Fibroblast of lung (primary cell): ENCODE data around the gene TFEC. TPM values are rescaled to one million over a fixed set of nuclear protein-coding genes. Genes with fewer than 3 reads are reported as not detected.

Source experiments
- DNase-seq, 2 donors: peaks; one replicate each; pipeline versions ENCODE4 v3.0.0 to v3.0.0-alpha.2; 2010; ENCODE audit warnings: low read depth in 2 of 2
- H2AFZ ChIP-seq: 2 replicates; pipeline ENCODE4 v1.5.1; 2012; ENCODE audit warnings: low read length, control low read depth, inconsistent platforms
- H3K27ac ChIP-seq: 2 replicates; pipeline ENCODE4 v1.5.1; 2011; ENCODE audit warnings: low read length, control low read depth; ENCODE audit not compliant: insufficient read depth
- H3K27me3 ChIP-seq: 2 replicates; pipeline ENCODE4 v1.5.1; 2011; ENCODE audit warnings: mild to moderate bottlenecking, low read length; ENCODE audit not compliant: control insufficient read depth, insufficient read depth
- H3K36me3 ChIP-seq: 2 replicates; pipeline ENCODE4 v1.5.1; 2011; ENCODE audit warnings: low read length; ENCODE audit not compliant: control insufficient read depth, insufficient read depth
- H3K4me1 ChIP-seq: 2 replicates; pipeline ENCODE4 v1.5.1; 2011; ENCODE audit warnings: low read length; ENCODE audit not compliant: control insufficient read depth, insufficient read depth; ENCODE audit errors: extremely low read depth
- H3K4me2 ChIP-seq: 2 replicates; pipeline ENCODE4 v1.5.1; 2011; ENCODE audit warnings: low read length, control low read depth; ENCODE audit not compliant: insufficient read depth; ENCODE audit errors: extremely low read depth
- H3K4me3 ChIP-seq, 4 experiments: fragments of 200-600 bp in 1 of 4; sonication (generic) in 1 of 4; replicated peaks in 1 of 4; 2 replicates each; pipeline ENCODE4 v1.5.1; 2011 to 2016; ENCODE audit warnings: low read length in 4 of 4, low read depth in 3 of 4, mild to moderate bottlenecking in 3 of 4, control low read depth in 2 of 4, inconsistent platforms in 1 of 4, mixed read lengths in 1 of 4; ENCODE audit not compliant: insufficient read depth in 1 of 4; ENCODE audit errors: control extremely low read depth in 1 of 4
- H3K79me2 ChIP-seq: 2 replicates; pipeline ENCODE4 v1.5.1; 2012; ENCODE audit warnings: mild to moderate bottlenecking, low read length, inconsistent platforms; ENCODE audit not compliant: control insufficient read depth, insufficient read depth
- H3K9ac ChIP-seq: 2 replicates; pipeline ENCODE4 v1.5.1; 2011; ENCODE audit warnings: mild to moderate bottlenecking, low read length, control low read depth; ENCODE audit not compliant: insufficient read depth
- H3K9me3 ChIP-seq: 2 replicates; pipeline ENCODE4 v1.5.1; 2012; ENCODE audit warnings: low read depth, low read length; ENCODE audit not compliant: control insufficient read depth, insufficient read depth
- H4K20me1 ChIP-seq: 2 replicates; pipeline ENCODE4 v1.5.1; 2011; ENCODE audit warnings: low read length; ENCODE audit not compliant: control insufficient read depth, insufficient read depth; ENCODE audit errors: extremely low read depth
- EZH2 ChIP-seq: IDR thresholded peaks from 2 replicates; pipeline ENCODE4 v1.5.1; 2012; ENCODE audit warnings: low read length, control low read depth, mild to moderate bottlenecking; ENCODE audit errors: missing control alignments
- polyA minus RNA-seq: library from RNA; depleted of rRNA, polyadenylated mRNA; stranded (reverse); fragments of >200 nt; gene quantifications from 2 replicates; pipeline ENCODE4 v1.2.3, GENCODE V29; 2011; ENCODE audit warnings: low replicate concordance
- polyA plus RNA-seq, 2 donors: library from polyadenylated mRNA; depleted of rRNA in 1 of 2; stranded (reverse) in 1 of 2; unstranded in 1 of 2; fragments of >200 nt; gene quantifications; 2 replicates each; pipeline ENCODE4 v1.2.1, GENCODE V29; 2011 to 2012; ENCODE audit warnings: missing spikeins in 1 of 2
- total RNA-seq: library from RNA; depleted of rRNA; stranded (reverse); fragments of >200 nt; gene quantifications from 2 replicates; pipeline ENCODE4 v1.2.1, GENCODE V29; 2014
- TF ChIP-seq, protein P1 (sequence below), 2 donors: IDR thresholded peaks in 1 of 2; conservative IDR thresholded peaks in 1 of 2; 1 replicate in 1 of 2; 2 replicates in 1 of 2; pipeline ENCODE4 v1.5.1; 2011 to 2012; ENCODE audit warnings: low read length in 2 of 2, control low read depth in 1 of 2, inconsistent platforms in 1 of 2, low read depth in 1 of 2, mild to moderate bottlenecking in 1 of 2

Gene TFEC, protein sequence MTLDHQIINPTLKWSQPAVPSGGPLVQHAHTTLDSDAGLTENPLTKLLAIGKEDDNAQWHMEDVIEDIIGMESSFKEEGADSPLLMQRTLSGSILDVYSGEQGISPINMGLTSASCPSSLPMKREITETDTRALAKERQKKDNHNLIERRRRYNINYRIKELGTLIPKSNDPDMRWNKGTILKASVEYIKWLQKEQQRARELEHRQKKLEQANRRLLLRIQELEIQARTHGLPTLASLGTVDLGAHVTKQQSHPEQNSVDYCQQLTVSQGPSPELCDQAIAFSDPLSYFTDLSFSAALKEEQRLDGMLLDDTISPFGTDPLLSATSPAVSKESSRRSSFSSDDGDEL
- total RNA-seq (under 0.01 and 0.17 TPM in 2 replicates), polyA plus RNA-seq (0.05 and 0.08 TPM in 2 replicates), polyA minus RNA-seq (not detected in 2 replicates)
- polyA plus RNA-seq (2012), result not detected in 2 replicates

- Histone ChIP-seq H3K36me3 (no peaks in the 10 kb centered on the region), H4K20me1 (no peaks in the 10 kb centered on the region), H3K4me3 (no peak within 1 kb of the TSS), H3K4me1 (no peaks in the 10 kb centered on the region), H2AFZ (no peak within 1 kb of the TSS), H3K9ac (no peak within 1 kb of the TSS), H3K9me3 (no peaks in the 10 kb centered on the region), H3K79me2 (no peaks in the 10 kb centered on the region), H3K27me3 (no peaks in the 10 kb centered on the region), H3K4me2 (no peak within 1 kb of the TSS), H3K27ac (no peak within 1 kb of the TSS)
- DNase-seq, result peak; percentile 27 to 38
- no peak for TF ChIP-seq EZH2
- TF ChIP-seq, protein P1, sequence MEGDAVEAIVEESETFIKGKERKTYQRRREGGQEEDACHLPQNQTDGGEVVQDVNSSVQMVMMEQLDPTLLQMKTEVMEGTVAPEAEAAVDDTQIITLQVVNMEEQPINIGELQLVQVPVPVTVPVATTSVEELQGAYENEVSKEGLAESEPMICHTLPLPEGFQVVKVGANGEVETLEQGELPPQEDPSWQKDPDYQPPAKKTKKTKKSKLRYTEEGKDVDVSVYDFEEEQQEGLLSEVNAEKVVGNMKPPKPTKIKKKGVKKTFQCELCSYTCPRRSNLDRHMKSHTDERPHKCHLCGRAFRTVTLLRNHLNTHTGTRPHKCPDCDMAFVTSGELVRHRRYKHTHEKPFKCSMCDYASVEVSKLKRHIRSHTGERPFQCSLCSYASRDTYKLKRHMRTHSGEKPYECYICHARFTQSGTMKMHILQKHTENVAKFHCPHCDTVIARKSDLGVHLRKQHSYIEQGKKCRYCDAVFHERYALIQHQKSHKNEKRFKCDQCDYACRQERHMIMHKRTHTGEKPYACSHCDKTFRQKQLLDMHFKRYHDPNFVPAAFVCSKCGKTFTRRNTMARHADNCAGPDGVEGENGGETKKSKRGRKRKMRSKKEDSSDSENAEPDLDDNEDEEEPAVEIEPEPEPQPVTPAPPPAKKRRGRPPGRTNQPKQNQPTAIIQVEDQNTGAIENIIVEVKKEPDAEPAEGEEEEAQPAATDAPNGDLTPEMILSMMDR (conservative IDR thresholded peaks at IDR 0.05 in 1 of 2, IDR thresholded peaks at IDR 0.05 in 1 of 2; ENCODE audit: low read depth in 1 of 2, low read length in 2 of 2), result no peak
These were observed at the start of gene TFEC for GRCh38 chr7:116030651-116031276. Gene TFEC, minus strand, starts transcription at chr7:116030763. Its CDS starts 46,322 bp downstream, at chr7:115984441.

DNA sequence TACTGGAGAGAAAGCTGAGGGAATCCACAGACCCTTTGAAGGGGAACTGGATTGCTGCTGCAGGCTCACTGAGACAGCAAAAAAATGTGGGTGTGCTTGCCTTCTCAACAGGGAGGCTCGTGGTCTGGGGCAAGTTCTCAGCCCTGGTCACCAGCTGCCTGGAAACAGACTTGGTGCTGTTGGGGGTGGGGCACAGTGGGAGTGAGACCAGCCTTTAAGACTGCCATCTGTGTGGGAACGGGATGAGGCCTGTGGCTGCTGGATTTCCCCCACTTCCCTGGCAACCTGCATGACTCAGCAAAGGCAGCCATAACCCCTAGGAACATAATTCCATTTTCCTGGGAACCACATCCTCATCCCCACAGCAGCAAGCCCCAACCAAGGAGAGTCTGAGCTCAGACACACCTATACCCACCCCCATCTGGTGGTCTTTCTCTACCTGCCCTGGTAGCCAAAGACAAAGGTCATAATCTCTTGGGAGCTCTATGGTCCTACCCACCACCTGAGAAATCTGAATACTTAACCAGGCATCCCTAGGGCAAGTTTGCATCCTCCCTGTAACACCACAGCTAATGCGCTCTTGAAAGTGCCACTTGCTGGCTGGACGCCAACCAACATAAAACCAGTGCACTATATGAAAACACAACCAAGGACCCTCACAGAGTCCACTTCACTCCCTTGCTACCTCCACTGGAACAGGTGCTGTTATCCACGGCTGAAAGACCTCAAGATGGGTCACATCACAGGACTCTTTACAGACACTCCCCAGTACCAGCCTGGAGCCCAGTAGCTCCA is 45.0 kb upstream of the TFEC start:
- H3K36me3 ChIP-seq, result no peaks in the 10 kb centered on the region

More for the DNA sequence above, 45.0 kb upstream of the TFEC start:
- TF ChIP-seq, protein P1 (conservative IDR thresholded peaks at IDR 0.05 in 1 of 2, IDR thresholded peaks at IDR 0.05 in 1 of 2; ENCODE audit: low read depth in 1 of 2, low read length in 2 of 2), result no peak
- no peak for TF ChIP-seq EZH2
- no peak overlapping the region for H3K9ac ChIP-seq
- H2AFZ ChIP-seq, result no peak overlapping the region
- H3K27me3 ChIP-seq, result no peaks in the 10 kb centered on the region
- H3K79me2 ChIP-seq, result no peaks in the 10 kb centered on the region
- no peaks in the 10 kb centered on the region for H3K4me1 ChIP-seq
- H4K20me1 ChIP-seq, result no peaks in the 10 kb centered on the region
- H3K9me3 ChIP-seq, result no peaks in the 10 kb centered on the region
- H3K4me2 ChIP-seq, result no peak overlapping the region
- no peak overlapping the region for H3K27ac ChIP-seq
- peak in 1 of 2 donors; percentile 14 for DNase-seq
- no peak overlapping the region for H3K4me3 ChIP-seq
